Transverse colon (tissue), 4 donors: ENCODE measurements around the gene LGR6. TPM values are rescaled to one million over a fixed set of nuclear protein-coding genes. Genes with fewer than 3 reads are reported as not detected.
A peak's percentile ranks its signal among the peaks of the same experiment; 100 is the strongest.

ENCODE experiments used
- DNase-seq: peaks from one replicate; pipeline ENCODE4 v3.0.0-alpha.2; 2019
- H3K27ac ChIP-seq, 4 donors: fragments of 200-600 bp; sonication (generic); 2 replicates each; pipeline ENCODE4 v1.5.1; 2016 to 2018; ENCODE audit warnings: inconsistent platforms in 4 of 4
- H3K27me3 ChIP-seq: fragments of 200-600 bp; sonication (generic); 2 replicates; pipeline ENCODE4 v1.5.1; 2017; ENCODE audit warnings: inconsistent platforms
- H3K36me3 ChIP-seq, 4 donors: fragments of 200-600 bp; sonication (generic); 2 replicates each; pipeline ENCODE4 v1.5.1; 2017 to 2019; ENCODE audit warnings: inconsistent platforms in 4 of 4
- H3K4me1 ChIP-seq, 4 donors: fragments of 200-600 bp; sonication (generic); 2 replicates each; pipeline ENCODE4 v1.5.1; 2017 to 2020; ENCODE audit warnings: inconsistent platforms in 4 of 4
- H3K4me3 ChIP-seq, 4 donors: fragments of 200-600 bp; sonication (generic); 1 replicate in 1 of 4; 2 replicates in 3 of 4; pipeline versions ENCODE4 v1.5.1 to v1.6.1; 2017 to 2019; ENCODE audit warnings: inconsistent platforms in 4 of 4
- H3K9me3 ChIP-seq, 2 donors: fragments of 200-600 bp; sonication (generic); 2 replicates each; pipeline ENCODE4 v1.5.1; 2017 to 2019; ENCODE audit warnings: inconsistent platforms in 2 of 2
- CTCF ChIP-seq, 5 experiments: fragments of 200-600 bp in 3 of 5; fragments of 450-650 bp in 2 of 5; sonication (generic) in 3 of 5; IDR thresholded peaks; 1 replicate in 2 of 5; 2 replicates in 3 of 5; pipeline ENCODE4 v1.5.1; 2016 to 2017; ENCODE audit warnings: antibody characterized with exemption in 5 of 5, inconsistent platforms in 3 of 5, mild to moderate bottlenecking in 2 of 5, moderate library complexity in 1 of 5
- EP300 ChIP-seq: sonication (generic); formaldehyde crosslinking; IDR thresholded peaks from one replicate; pipeline ENCODE4 v1.6.1; 2017; ENCODE audit warnings: antibody characterized with exemption, low read depth
- POLR2A ChIP-seq: fragments of 450-650 bp; IDR thresholded peaks from one replicate; pipeline ENCODE4 v1.6.1; 2016; ENCODE audit warnings: antibody characterized with exemption, mild to moderate bottlenecking, moderate library complexity
- POLR2AphosphoS5 ChIP-seq, 3 donors: sonication (generic); formaldehyde crosslinking; IDR thresholded peaks; one replicate each; pipeline ENCODE4 v1.6.1; 2016; ENCODE audit warnings: antibody characterized with exemption in 3 of 3
- WGBS, 2 donors: methylation state at CpG; one replicate each; pipeline ENCODE4 v1.1.5; 2018; ENCODE audit warnings: low coverage in 1 of 2; 5-methylcytosine and 5-hydroxymethylcytosine counted together
- in situ Hi-C, 4 donors: fragments of 200-750 bp; cut with MboI; loops; one replicate each; pipeline versions ENCODE4 v1.15.0 to v1.15.1; 2017; ENCODE audit warnings: low sequenced_read_pairs in 3 of 4, low pct_ligation_motif_present in 1 of 4, low pct_unique_long_range_greater_than_20kb in 1 of 4
- intact Hi-C: fragments of 100-400 bp; cut with DNase I; formaldehyde crosslinking; loops from one replicate; pipeline ENCODE4 v1.15.1; 2023; ENCODE audit warnings: low total_unique reads
- total RNA-seq, 4 donors: library from RNA; depleted of rRNA; stranded (reverse); fragments of >200 nt; gene quantifications; one replicate each; pipeline ENCODE4 v1.1.0, GENCODE V29; 2016

The LGR6 gene
- total RNA-seq, 4 donors from 2014 or later = 0.41 to 1.6 TPM; not detected in 2

- H3K36me3 ChIP-seq = no peaks in the 10 kb centered on the region
- peaks cover 8% of the 10 kb centered on the region for H3K27me3 ChIP-seq
- H3K9me3 ChIP-seq = no peaks in the 10 kb centered on the region
- in situ Hi-C loops = no loop called here
- H3K27ac ChIP-seq = no peak overlapping the region
- TF ChIP-seq POLR2AphosphoS5 (IDR thresholded peaks at IDR 0.05) = no peak
- TF ChIP-seq EP300 = no peak
- TF ChIP-seq CTCF (IDR thresholded peaks at IDR 0.05) = no peak
- no peak for TF ChIP-seq POLR2A
- H3K4me3 ChIP-seq = no peak overlapping the region
- 79 to 100% methylated on average over 1 to 5 of the region's 5 CpGs for WGBS, 2 donors
- intact Hi-C loops = no loop called here
- no peak for DNase-seq
- H3K4me1 ChIP-seq = no peaks in the 10 kb centered on the region
These were observed 75.2 kb downstream of the LGR6 start for GRCh38 chr1:202268817-202269216.

- Histone ChIP-seq H3K27me3 (no peaks in the 10 kb centered on the region), H3K4me3 (no peak overlapping the region), H3K4me1 (no peaks in the 10 kb centered on the region), H3K36me3 (no peaks in the 10 kb centered on the region), H3K27ac (no peak overlapping the region), H3K9me3 (no peaks in the 10 kb centered on the region)
- intact Hi-C loops = no loop called here
- TF ChIP-seq POLR2AphosphoS5 (IDR thresholded peaks at IDR 0.05) = no peak
- TF ChIP-seq CTCF (IDR thresholded peaks at IDR 0.05) = no peak
- TF ChIP-seq POLR2A = no peak
- no peak for TF ChIP-seq EP300
- no peak for DNase-seq
- WGBS, 2 donors = 41 to 44% methylated on average over 3 to 8 of the region's 8 CpGs
- in situ Hi-C loops = no loop called here
These were observed 77.3 kb downstream of the LGR6 start for GRCh38 chr1:202270871-202271326.

- no peaks in the 10 kb centered on the region for H3K36me3 ChIP-seq
- H3K4me3 ChIP-seq = no peak overlapping the region
- no peaks in the 10 kb centered on the region for H3K9me3 ChIP-seq
- intact Hi-C loops (no loop called here), in situ Hi-C loops (no loop called here)
- H3K27ac ChIP-seq = no peak overlapping the region
- no peak for DNase-seq
- 80 to 90% methylated on average over 5 to 8 of the region's 8 CpGs for WGBS, 2 donors
- no peaks in the 10 kb centered on the region for H3K4me1 ChIP-seq
- TF ChIP-seq POLR2A = no peak
- no peaks in the 10 kb centered on the region for H3K27me3 ChIP-seq
These were observed 78.7 kb downstream of the LGR6 start for GRCh38 chr1:202272103-202272845.

- peak; percentile 20 for DNase-seq
- Histone ChIP-seq H3K4me3 (no peak overlapping the region), H3K9me3 (no peaks in the 10 kb centered on the region), H3K27me3 (no peaks in the 10 kb centered on the region), H3K4me1 (no peaks in the 10 kb centered on the region), H3K36me3 (no peaks in the 10 kb centered on the region), H3K27ac (no peak overlapping the region)
- 46% methylated on average over 1 of the region's 1 CpG; no CpG with 5 or more reads in 1 of the 2 donors for WGBS, 2 donors
- no peak for TF ChIP-seq EP300
- peak in 1 of 5 experiments; percentile 10 for TF ChIP-seq CTCF (IDR thresholded peaks at IDR 0.05)
- intact Hi-C loops (no loop called here), in situ Hi-C loops (no loop called here)
These were observed 81.0 kb downstream of the LGR6 start for GRCh38 chr1:202274611-202275010.
